ENCODE data around the gene ETNK1.
"Not testable (repeated sequence)": the region's sequence is repeated elsewhere in the genome, so short reads cannot be mapped to it uniquely, and the experiment has no call there.

Gene ETNK1

GRCh38 chr12:22624870-22625761 lies at the start of gene ETNK1:
Gene ETNK1 (plus strand): TSS chr12:22625171. CDS start chr12:22625431, 260 bp downstream.
- peak; percentile 47 for DNase-seq

GRCh38 chr12:22576065-22576464 lies 48.9 kb upstream of the ETNK1 start:
- no peak for DNase-seq

GRCh38 chr12:22576473-22576872 lies 48.5 kb upstream of the ETNK1 start:
- DNase-seq = no peak

GRCh38 chr12:22577667-22578066 lies 47.3 kb upstream of the ETNK1 start:
- no peak for DNase-seq

- no peak for DNase-seq
These were observed 46.6 kb upstream of the ETNK1 start for GRCh38 chr12:22578328-22578727.

- peak; percentile 6 for DNase-seq
These were observed 36.2 kb upstream of the ETNK1 start for GRCh38 chr12:22588817-22589216.

GRCh38 chr12:22593864-22594263 lies 31.1 kb upstream of the ETNK1 start:
- no peak for DNase-seq

GRCh38 chr12:22597539-22597938 lies 27.4 kb upstream of the ETNK1 start:
- DNase-seq = not testable (repeated sequence)

GRCh38 chr12:22598141-22598762 lies 26.7 kb upstream of the ETNK1 start:
- DNase-seq = no peak

GRCh38 chr12:22598763-22599161 lies 26.2 kb upstream of the ETNK1 start:
- DNase-seq = no peak

- no peak for DNase-seq
These were observed 24.8 kb upstream of the ETNK1 start for GRCh38 chr12:22600181-22600580.

GRCh38 chr12:22609501-22609900 lies 15.5 kb upstream of the ETNK1 start:
- DNase-seq = no peak

- DNase-seq = no peak
These were observed 14.8 kb upstream of the ETNK1 start for GRCh38 chr12:22610131-22610530.

- DNase-seq = not testable (repeated sequence)
These were observed 12.1 kb upstream of the ETNK1 start for GRCh38 chr12:22612822-22613221.

GRCh38 chr12:22615963-22616501 lies 8.9 kb upstream of the ETNK1 start:
- no peak for DNase-seq

GRCh38 chr12:22617630-22618029 lies 7.3 kb upstream of the ETNK1 start:
- DNase-seq = no peak

GRCh38 chr12:22624548-22624869 lies 462 bp upstream of the ETNK1 start:
- no peak for DNase-seq

- peak; percentile 23 for DNase-seq
These were observed 857 bp downstream of the ETNK1 start for GRCh38 chr12:22625762-22626294.

- no peak for DNase-seq
These were observed 1.4 kb downstream of the ETNK1 start for GRCh38 chr12:22626406-22626805.

- no peak for DNase-seq
These were observed 2.4 kb downstream of the ETNK1 start for GRCh38 chr12:22627371-22627770.

- DNase-seq = no peak
These were observed 3.3 kb downstream of the ETNK1 start for GRCh38 chr12:22628228-22628627.

GRCh38 chr12:22631863-22632463 lies 7.0 kb downstream of the ETNK1 start:
- DNase-seq = no peak

GRCh38 chr12:22634883-22635282 lies 9.9 kb downstream of the ETNK1 start:
- no peak for DNase-seq

- no peak for DNase-seq
These were observed 10.8 kb downstream of the ETNK1 start for GRCh38 chr12:22635812-22636211.
